ENCODE data around the gene ZBTB8B. TPM values are rescaled to one million over a fixed set of nuclear protein-coding genes. Genes with fewer than 3 reads are reported as not detected.
A peak's percentile ranks its signal among the peaks of the same experiment; 100 is the strongest.
"Not testable (repeated sequence)": the region's sequence is repeated elsewhere in the genome, so short reads cannot be mapped to it uniquely, and the experiment has no call there.

Gene ZBTB8B
- total RNA-seq, 4 donors from 2014 or later: under 0.01 to 0.06 (median 0.03) TPM

DNA sequence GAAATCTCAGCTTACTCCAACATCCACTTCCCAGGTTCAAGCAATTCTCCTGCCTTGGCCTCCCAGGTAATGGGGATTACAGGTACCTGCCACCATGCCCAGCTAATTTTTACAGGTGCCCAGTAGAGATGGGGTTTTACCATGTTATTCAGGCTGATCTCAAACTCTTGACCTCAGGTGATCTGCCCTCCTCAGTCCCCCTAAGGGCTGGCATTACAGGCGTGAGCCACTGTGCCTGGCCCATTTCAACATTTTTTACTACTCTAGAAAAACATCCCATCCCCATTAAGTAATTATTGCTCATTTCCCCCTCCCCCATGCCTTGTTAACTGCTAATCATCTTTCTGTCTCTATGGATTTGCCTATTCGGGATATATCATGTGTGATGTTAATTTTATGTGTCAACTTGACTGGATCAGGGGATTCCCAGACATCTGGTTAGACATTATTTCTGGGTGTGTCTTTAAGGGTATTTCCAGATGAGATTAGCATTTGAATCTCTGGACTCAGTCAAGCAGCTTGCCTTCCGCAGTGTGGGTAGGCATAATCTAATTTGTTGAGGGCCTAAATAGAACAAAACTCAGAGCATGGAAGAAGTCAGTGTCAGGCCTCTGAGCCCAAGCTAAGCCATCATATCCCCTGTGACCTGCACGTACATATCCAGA lies 33.0 kb upstream of the ZBTB8B start:
- Histone ChIP-seq H3K36me3 (no peaks in the 10 kb centered on the region), H3K9me3 (no peaks in the 10 kb centered on the region), H3K27me3 (peaks cover 0 to 15% (median under 1%) of the 10 kb centered on the region in 4 donors), H3K4me3 (no peak overlapping the region), H3K4me1 (peaks cover 2 to 5% (median 3%) of the 10 kb centered on the region in 4 donors), H3K27ac (replicated peaks in 1 of 4) (no peak overlapping the region)
- intact Hi-C loops (cut with DNase I): no loop called here
- TF ChIP-seq, protein P1, sequence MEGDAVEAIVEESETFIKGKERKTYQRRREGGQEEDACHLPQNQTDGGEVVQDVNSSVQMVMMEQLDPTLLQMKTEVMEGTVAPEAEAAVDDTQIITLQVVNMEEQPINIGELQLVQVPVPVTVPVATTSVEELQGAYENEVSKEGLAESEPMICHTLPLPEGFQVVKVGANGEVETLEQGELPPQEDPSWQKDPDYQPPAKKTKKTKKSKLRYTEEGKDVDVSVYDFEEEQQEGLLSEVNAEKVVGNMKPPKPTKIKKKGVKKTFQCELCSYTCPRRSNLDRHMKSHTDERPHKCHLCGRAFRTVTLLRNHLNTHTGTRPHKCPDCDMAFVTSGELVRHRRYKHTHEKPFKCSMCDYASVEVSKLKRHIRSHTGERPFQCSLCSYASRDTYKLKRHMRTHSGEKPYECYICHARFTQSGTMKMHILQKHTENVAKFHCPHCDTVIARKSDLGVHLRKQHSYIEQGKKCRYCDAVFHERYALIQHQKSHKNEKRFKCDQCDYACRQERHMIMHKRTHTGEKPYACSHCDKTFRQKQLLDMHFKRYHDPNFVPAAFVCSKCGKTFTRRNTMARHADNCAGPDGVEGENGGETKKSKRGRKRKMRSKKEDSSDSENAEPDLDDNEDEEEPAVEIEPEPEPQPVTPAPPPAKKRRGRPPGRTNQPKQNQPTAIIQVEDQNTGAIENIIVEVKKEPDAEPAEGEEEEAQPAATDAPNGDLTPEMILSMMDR (IDR thresholded peaks at IDR 0.05): no peak
- no peak for TF ChIP-seq EP300 (IDR thresholded peaks at IDR 0.05)
- no peak for TF ChIP-seq POLR2AphosphoS5 (IDR thresholded peaks at IDR 0.05)
- no peak for TF ChIP-seq POLR2A (IDR thresholded peaks at IDR 0.05; ENCODE audit: low read depth)
- DNase-seq (ENCODE audit: extremely low spot score): no peak
- WGBS: 72% methylated on average over 4 of the region's 4 CpGs

DNA sequence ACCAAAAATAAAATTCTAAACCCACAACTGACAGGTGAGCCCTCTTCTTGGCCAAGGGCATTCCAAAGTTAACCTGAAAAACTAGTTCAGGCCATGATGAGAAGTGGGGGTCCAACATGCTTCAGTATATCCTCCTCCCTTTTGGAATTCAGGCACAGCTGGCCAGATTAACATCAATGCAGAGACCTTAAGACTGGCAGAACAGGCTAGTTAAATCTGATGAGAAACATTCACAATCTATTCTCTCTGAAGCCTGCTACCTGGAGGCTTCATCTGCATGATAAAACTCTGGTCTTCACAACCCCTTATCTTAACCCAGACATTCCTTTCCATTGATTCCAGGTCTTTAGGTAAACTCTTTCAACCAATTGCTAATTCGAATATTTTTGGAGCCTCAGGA lies 26.7 kb upstream of the ZBTB8B start:
- 87% methylated on average over 1 of the region's 1 CpG for WGBS

DNA sequence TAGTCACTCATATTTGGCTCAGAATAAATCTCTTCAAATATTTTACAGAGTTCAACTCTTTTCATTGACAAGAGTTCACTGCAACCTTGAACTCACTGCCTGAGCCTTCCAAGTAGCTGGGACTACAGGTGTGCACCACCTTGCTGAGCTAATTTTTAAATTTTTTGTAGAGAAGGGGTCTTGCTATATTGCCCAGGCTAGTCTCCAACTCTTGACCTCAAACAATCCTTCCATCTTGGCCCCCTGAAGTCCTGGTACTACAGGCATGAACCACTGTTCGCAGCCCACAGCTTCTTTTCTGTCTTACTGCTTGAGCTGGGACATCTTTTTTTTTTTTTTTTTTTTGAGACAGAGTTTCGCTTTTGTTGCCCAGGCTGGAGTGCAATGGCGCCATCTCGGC lies 26.1 kb upstream of the ZBTB8B start:
- H3K4me3 ChIP-seq; H3K36me3 ChIP-seq; H3K4me1 ChIP-seq; H3K9me3 ChIP-seq; intact Hi-C loops (cut with DNase I); H3K27ac ChIP-seq (replicated peaks in 1 of 4); DNase-seq (ENCODE audit: extremely low spot score): not testable (repeated sequence)
- H3K27me3 ChIP-seq: peaks cover 0 to 24% (median 0%) of the 10 kb centered on the region in 4 donors
- WGBS: 94% methylated on average over 4 of the region's 4 CpGs

More for the DNA sequence above, 26.7 kb upstream of the ZBTB8B start:
- H3K9me3 ChIP-seq: peaks cover 0 to 4% (median 0%) of the 10 kb centered on the region in 4 donors
- intact Hi-C loops (cut with DNase I): no loop called here
- no peak for TF ChIP-seq EP300 (IDR thresholded peaks at IDR 0.05)
- TF ChIP-seq, protein P1 (IDR thresholded peaks at IDR 0.05): no peak
- no peak for TF ChIP-seq POLR2A (IDR thresholded peaks at IDR 0.05; ENCODE audit: low read depth)
- no peak for TF ChIP-seq POLR2AphosphoS5 (IDR thresholded peaks at IDR 0.05)
- no peaks in the 10 kb centered on the region for H3K4me1 ChIP-seq
- H3K27me3 ChIP-seq: peaks cover 0 to 27% (median 0%) of the 10 kb centered on the region in 4 donors
- no peak overlapping the region for H3K4me3 ChIP-seq
- no peak for DNase-seq (ENCODE audit: extremely low spot score)
- no peak overlapping the region for H3K27ac ChIP-seq (replicated peaks in 1 of 4)
- H3K36me3 ChIP-seq: no peaks in the 10 kb centered on the region

DNA sequence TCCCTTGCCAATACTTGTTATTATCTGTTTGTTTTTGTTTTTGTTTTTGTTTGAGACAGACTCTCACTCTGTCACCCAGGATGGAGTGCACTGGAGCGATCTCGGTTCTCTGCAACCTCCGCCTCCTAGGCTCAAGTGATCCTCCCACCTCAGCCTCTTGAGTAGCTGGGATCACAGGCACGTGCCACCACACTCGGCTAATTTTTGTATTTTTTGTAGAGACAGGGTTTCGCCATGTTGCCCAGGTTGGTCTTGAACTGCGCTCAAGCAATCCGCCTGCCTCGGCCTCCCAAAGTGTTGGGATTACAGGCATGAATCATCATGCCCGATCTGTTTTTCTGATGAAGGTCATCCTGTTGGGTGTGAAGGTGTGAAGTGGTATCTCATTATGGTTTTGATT lies 23.4 kb upstream of the ZBTB8B start:
- 95% methylated on average over 10 of the region's 10 CpGs for WGBS
- H3K4me3 ChIP-seq; DNase-seq (ENCODE audit: extremely low spot score); H3K4me1 ChIP-seq; H3K36me3 ChIP-seq; H3K27ac ChIP-seq (replicated peaks in 1 of 4); H3K9me3 ChIP-seq: not testable (repeated sequence)
- H3K27me3 ChIP-seq: peaks cover 0 to 24% (median 0%) of the 10 kb centered on the region in 4 donors
- intact Hi-C loops (cut with DNase I): loop anchor here (10.0 kb wide), 1 partner anchor 173 kb away; no protein-coding TSS in a partner anchor

DNA sequence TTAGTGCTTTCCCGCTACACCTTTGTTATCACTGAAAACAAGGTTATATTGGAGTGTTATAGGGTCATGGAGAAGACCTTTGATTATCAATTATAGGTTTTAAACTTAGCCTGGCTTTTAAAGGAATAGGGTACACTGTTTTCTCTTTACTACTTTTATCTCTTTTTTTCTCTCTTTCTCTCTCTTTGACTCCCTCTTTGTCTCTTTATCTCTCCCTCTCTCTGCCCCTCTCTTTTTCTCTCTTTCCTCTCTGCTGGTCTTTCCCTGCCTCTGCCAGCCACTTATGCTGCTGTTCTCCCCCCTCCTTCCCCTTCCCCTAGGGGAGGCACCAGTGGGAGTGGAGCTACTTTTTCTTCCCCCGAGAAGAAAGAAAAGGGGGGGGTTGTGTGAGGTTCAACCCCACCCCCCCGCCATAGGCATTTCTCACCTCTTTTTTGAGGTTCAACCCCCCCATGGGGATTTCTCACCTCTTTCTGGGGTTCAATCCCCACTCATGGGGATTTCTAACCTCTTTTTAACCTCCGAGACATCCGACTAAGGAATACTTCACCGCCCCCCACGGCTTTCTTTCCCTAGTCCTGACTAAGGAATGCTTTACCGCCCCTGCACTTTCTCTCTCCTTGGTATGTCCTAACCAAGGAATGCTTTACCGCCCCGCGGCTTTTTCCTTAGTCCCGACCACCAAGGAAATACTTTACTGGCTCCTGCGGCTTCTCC lies 17.2 kb upstream of the ZBTB8B start:
- Histone ChIP-seq H3K27me3 (no peaks in the 10 kb centered on the region), H3K9me3 (peaks cover 0 to 12% (median 2%) of the 10 kb centered on the region in 4 donors), H3K4me3 (peak overlapping the region; percentile 40 to 51 (median 48)), H3K4me1 (peaks cover 3 to 12% (median 8%) of the 10 kb centered on the region in 4 donors), H3K36me3 (no peaks in the 10 kb centered on the region), H3K27ac (replicated peaks in 1 of 4) (peak overlapping the region; percentile 31 to 62 (median 54))
- intact Hi-C loops (cut with DNase I): loop anchor here (5.0 to 10.0 kb wide), 2 partner anchors 45 to 167 kb away; no protein-coding TSS in a partner anchor
- 35% methylated on average over 13 of the region's 13 CpGs for WGBS
- DNase-seq (ENCODE audit: extremely low spot score): no peak
- TF ChIP-seq POLR2A (IDR thresholded peaks at IDR 0.05; ENCODE audit: low read depth): no peak
- TF ChIP-seq, protein P1 (IDR thresholded peaks at IDR 0.05): no peak
- TF ChIP-seq EP300 (IDR thresholded peaks at IDR 0.05): no peak
- no peak for TF ChIP-seq POLR2AphosphoS5 (IDR thresholded peaks at IDR 0.05)
